Nasal cavity respiratory epithelium epithelial cell of viscerocranial mucosa (primary cell): ENCODE measurements around the gene LIMD2. TPM values are rescaled to one million over a fixed set of nuclear protein-coding genes. Genes with fewer than 3 reads are reported as not detected.

Source experiments
- total RNA-seq: library from RNA; depleted of rRNA; stranded (reverse); fragments of >200 nt; gene quantifications from 2 replicates; pipeline ENCODE4 v1.2.3, GENCODE V29; 2014

LIMD2 gene
- total RNA-seq: 0.34 and 4.1 TPM in 2 replicates

GRCh38 chr17:63699638-63700527 is at the start of gene LIMD2:
Gene LIMD2 (minus strand): TSS chr17:63700125. CDS start chr17:63699298, 827 bp downstream.

GRCh38 chr17:63741408-63742173 is 41.7 kb upstream of the LIMD2 start, which contains the start of gene STRADA:
Gene STRADA (minus strand): TSS chr17:63741799. CDS start chr17:63728369, 13,430 bp downstream.

Other genes with a start within 250 kb of the LIMD2 start
- gene ACE, start 223.1 kb downstream of the LIMD2 start, total RNA-seq: under 0.01 and 0.36 TPM in 2 replicates
- gene KCNH6, start 176.8 kb downstream of the LIMD2 start, total RNA-seq: not detected in 2 replicates
- 11.3 and 34.3 TPM in 2 replicates for gene DCAF7, start 149.6 kb downstream of the LIMD2 start, total RNA-seq
- 14.6 and 16.4 TPM in 2 replicates for gene TACO1, start 99.2 kb downstream of the LIMD2 start, total RNA-seq
- 9.9 and 16.1 TPM in 2 replicates for gene MAP3K3, start 77.7 kb downstream of the LIMD2 start, total RNA-seq
- gene STRADA, start 41.7 kb upstream of the LIMD2 start, total RNA-seq: 11.3 and 18.2 TPM in 2 replicates
- 142 and 214 TPM in 2 replicates for gene CCDC47, start 73.5 kb upstream of the LIMD2 start, total RNA-seq
- 70.4 and 116 TPM in 2 replicates for gene DDX42, start 74.0 kb upstream of the LIMD2 start, total RNA-seq
- 54.7 and 64.1 TPM in 2 replicates for gene PSMC5, start 127.3 kb upstream of the LIMD2 start, total RNA-seq
- gene FTSJ3, start 127.5 kb upstream of the LIMD2 start, total RNA-seq: 46.3 and 111 TPM in 2 replicates
- 76.6 and 105 TPM in 2 replicates for gene SMARCD2, start 142.6 kb upstream of the LIMD2 start, total RNA-seq
- not detected in 2 replicates for gene CSH2, start 173.6 kb upstream of the LIMD2 start, total RNA-seq
- not detected in 2 replicates for gene GH2, start 181.8 kb upstream of the LIMD2 start, total RNA-seq
- not detected in 2 replicates for gene CSH1, start 196.4 kb upstream of the LIMD2 start, total RNA-seq
- gene CSHL1, start 211.1 kb upstream of the LIMD2 start, total RNA-seq: not detected in 2 replicates
- not detected in 2 replicates for gene GH1, start 218.7 kb upstream of the LIMD2 start, total RNA-seq
- not detected in 2 replicates for gene CD79B, start 232.2 kb upstream of the LIMD2 start, total RNA-seq